ENCODE results near the gene BABAM2.
"Not testable (repeated sequence)": the region's sequence is repeated elsewhere in the genome, so short reads cannot be mapped to it uniquely, and the experiment has no call there.

BABAM2 gene

GRCh38 chr2:27946530-27947060 lies 56.1 kb downstream of the BABAM2 start:
- no peak for DNase-seq (ENCODE audit: low read depth in 3 of 3)

DNA sequence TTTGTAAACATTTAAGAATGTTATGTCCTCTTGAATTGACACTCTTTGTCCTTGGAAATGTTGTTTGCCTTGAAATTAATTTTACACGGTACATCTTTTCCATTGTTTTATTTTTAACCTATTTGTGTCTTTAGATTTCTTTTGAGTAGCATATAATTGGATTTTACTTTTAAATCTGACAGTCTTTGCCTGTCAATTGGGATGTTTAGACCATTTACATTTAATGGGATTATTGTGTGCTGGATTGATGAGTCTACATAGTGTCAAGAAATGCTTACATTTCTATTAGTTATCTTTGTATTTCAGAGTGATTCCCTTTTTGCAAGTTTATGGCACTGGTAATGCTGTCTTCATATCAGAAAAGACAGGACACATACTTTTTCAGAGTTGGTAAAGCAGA lies 61.5 kb downstream of the BABAM2 start:
- DNase-seq (ENCODE audit: low read depth in 3 of 3), result no peak

- no peak for DNase-seq (ENCODE audit: low read depth in 3 of 3)
Observed at GRCh38 chr2:27953077-27953476, 62.5 kb downstream of the BABAM2 start.

- no peak for DNase-seq (ENCODE audit: low read depth in 3 of 3)
Observed at GRCh38 chr2:27954221-27954673, 63.7 kb downstream of the BABAM2 start.

- peak; percentile 27 to 43 (median 36) for DNase-seq (ENCODE audit: low read depth in 3 of 3)
Observed at GRCh38 chr2:27954771-27955383, 64.3 kb downstream of the BABAM2 start.

DNA sequence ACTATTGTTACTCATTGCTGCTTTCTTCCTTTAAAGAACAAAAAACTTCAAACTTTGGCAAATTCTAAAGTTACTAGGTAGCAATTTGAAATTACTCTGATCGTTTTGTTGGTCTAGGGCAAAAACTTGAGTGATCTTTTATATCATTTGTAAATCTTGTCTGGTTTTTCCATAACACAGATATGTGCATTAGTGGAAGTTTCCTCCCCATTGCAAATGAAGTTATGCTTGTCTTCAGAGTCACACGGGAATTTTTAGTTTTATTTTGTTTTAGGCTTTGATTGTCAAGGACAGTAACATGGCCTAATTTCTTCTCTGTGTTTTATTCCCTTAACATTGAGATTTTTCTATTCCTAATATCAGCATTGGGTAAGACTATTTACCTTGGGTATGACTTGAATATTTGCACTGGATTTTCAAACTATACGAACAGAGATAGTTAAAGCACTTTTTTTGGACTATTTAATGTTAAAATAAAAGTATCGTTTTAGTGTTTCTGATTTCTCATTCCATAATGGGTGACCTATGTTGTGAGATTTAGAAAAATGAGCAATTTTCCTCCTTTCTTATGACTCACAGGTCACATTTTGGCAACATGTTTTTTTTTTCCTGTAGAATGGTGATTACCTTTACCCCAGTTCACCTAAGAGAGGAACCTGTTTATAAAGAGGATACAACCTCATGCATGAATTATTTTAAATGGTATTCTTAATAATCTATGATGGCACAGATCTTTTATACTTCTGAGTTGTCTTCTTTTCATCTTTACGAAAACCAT lies 65.0 kb downstream of the BABAM2 start:
- no peak for DNase-seq (ENCODE audit: low read depth in 3 of 3)

GRCh38 chr2:27956888-27957287 lies 66.4 kb downstream of the BABAM2 start:
- no peak for DNase-seq (ENCODE audit: low read depth in 3 of 3)

- no peak for DNase-seq (ENCODE audit: low read depth in 3 of 3)
Observed at GRCh38 chr2:27958711-27959378, 68.3 kb downstream of the BABAM2 start.

GRCh38 chr2:27959496-27959895 lies 69.0 kb downstream of the BABAM2 start:
- DNase-seq (ENCODE audit: low read depth in 3 of 3), result no peak

DNA sequence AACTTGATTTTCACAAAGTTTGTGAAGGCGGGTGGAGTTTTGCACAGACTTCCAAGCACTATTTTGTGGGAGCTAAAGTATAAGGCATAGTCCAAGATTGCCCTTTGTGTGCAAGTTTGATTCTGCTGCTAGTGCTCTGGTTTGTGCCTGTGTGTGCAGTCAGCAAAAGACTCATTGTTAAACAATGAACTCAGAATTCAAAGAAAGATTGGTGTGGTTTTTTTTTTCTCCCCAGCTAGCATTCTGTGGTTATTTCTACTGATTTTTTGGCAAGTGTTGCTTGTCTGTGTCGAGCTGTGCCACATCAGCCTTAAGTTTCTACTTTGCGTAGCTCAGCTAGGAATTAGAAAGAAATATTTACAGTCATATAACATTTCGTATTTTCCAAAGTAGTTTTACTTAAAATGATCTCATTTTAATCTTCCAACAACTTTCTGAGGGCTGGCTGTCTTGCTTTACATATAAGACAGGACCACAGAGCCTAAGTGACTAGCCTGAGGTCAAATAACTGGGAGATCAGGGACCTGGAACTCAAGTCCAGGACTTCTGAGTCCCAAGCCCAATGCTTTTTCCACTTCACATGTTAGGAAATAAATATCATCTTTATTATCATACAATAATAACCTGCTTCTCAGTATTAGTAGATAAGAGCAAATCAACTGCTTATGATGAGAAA lies 69.8 kb downstream of the BABAM2 start:
- DNase-seq (ENCODE audit: low read depth in 3 of 3), result no peak

- no peak for DNase-seq (ENCODE audit: low read depth in 3 of 3)
Observed at GRCh38 chr2:27962006-27962405, 71.5 kb downstream of the BABAM2 start.

GRCh38 chr2:27963472-27963871 lies 72.9 kb downstream of the BABAM2 start:
- DNase-seq (ENCODE audit: low read depth in 3 of 3), result no peak

DNA sequence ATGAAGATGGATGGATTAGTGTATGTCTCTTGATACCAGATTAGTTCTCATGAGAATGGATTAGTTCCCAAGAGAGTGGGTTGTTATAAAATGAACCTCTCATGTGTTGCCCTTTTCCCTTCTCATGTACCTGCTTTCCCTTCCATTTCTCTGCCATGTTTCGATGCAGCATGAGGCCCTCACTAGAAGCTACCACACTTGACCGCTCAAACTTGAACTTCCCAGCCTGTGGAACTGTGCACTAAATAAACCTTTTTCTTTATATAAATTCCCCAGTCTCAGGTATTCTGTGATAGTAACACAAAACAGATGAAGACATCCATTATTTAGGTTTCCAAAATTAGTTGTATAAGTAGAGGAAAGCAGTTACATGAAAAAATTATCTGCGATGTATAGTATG lies 73.5 kb downstream of the BABAM2 start:
- no peak for DNase-seq (ENCODE audit: low read depth in 3 of 3)

- no peak for DNase-seq (ENCODE audit: low read depth in 3 of 3)
Observed at GRCh38 chr2:27965841-27966240, 75.3 kb downstream of the BABAM2 start.

DNA sequence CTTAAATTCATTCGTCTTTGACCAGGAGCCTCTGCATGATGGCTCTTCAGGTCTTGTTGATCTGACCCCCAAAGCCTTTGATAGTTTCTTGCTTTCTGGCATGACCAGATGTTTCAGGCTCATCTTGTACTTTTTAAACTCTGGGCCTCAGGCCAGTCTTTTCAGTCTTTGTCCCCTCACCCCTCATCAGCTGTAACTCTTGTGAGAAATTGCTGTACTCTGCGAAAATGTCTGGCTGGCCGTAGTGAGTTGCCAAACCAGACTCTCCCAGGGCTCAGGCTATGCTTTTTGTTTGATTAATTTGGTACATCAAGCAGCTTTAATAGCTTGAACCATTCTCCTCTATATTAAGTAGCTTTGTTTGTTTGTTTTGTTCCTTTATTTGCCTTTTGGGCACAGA lies 75.9 kb downstream of the BABAM2 start:
- no peak for DNase-seq (ENCODE audit: low read depth in 3 of 3)

- DNase-seq (ENCODE audit: low read depth in 3 of 3), result no peak
Observed at GRCh38 chr2:27967076-27967475, 76.5 kb downstream of the BABAM2 start.

DNA sequence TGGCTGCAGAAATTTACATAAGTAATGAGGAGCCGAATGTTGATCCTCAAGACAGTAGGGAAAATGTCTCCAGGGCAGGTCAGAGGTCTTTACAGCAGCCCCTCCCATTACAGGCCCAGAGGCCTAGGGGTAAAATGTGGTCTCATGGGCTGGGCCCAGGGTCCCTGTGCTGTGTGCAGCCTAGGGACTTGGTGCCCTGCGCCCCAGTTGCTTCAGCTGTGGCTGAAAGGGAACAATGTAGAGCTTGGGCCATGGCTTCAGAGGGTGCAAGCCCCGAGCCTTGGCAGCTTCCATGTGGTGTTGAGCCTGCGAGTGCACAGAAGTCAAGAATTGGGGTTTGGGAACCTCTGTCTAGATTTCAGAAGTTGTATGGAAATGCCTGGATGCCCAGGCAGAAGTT lies 77.5 kb downstream of the BABAM2 start:
- DNase-seq (ENCODE audit: low read depth in 3 of 3), result not testable (repeated sequence)

DNA sequence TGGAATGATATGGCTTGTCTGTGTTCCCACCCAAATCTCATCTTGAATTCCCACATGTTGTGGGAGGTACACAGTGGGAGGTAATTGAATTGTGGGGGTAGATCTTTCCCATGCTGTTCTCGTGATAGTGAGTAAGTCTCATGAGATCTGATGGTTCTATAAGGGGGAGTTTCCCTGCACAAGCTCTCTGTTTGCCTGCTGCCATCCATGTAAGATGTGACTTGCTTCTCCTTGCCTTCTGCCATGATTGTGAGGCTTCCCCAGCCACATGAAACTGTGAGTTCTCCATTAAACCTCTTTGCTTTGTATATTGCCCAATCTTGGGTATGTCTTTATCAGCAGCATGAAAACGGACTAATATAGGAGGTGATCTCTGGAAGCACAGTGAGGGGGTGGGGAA lies 78.4 kb downstream of the BABAM2 start:
- DNase-seq (ENCODE audit: low read depth in 3 of 3), result not testable (repeated sequence)

DNA sequence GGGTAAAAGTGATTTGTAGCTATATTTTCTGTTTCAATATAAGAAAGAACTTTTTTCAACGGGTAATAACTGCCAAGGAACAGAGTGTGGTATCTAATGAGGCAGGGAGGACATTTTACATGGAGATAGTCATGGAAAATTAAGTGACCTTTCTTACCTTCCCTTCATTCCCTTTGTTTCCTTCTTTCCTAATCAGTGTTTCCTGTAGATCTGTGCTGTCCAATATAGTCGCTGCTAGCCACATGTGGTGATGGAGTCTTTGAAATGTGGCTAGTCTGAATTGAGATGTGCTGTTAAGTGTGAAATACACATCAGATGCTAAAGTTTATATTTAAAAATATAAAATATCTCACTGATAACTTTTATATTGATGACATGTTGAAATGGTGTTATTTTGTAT lies 81.8 kb downstream of the BABAM2 start:
- DNase-seq (ENCODE audit: low read depth in 3 of 3), result no peak

GRCh38 chr2:27973592-27973991 lies 83.1 kb downstream of the BABAM2 start:
- no peak for DNase-seq (ENCODE audit: low read depth in 3 of 3)

DNA sequence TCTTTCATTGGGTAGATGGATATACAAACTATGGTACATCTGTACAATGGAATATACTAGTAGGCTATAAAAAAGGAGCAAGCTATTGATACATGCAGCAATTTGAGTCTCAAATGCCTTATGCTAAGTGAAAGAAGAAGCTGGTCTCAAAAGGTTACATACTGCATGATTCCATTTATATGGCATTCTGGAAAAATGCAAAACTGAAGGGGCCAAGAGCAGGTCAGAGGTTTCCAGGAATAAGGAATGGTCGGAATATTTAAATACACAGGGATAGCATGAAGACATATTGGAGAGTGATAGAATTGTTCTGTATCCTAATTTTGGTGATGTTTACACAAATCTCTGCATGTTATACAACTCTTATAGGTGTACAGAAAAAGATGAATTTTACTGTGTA lies 85.8 kb downstream of the BABAM2 start:
- DNase-seq (ENCODE audit: low read depth in 3 of 3), result no peak

- DNase-seq (ENCODE audit: low read depth in 3 of 3), result peak in 2 of 3 donors; percentile 20 to 38
Observed at GRCh38 chr2:27977731-27978312, 87.3 kb downstream of the BABAM2 start.

Measured in stimulated activated CD4-positive, alpha-beta T cell treated with anti-CD3 and anti-CD28 coated beads, TNF-alpha, amount 100 ng/mL, for 48 hours (primary cell).